Measurements from ENCODE around the gene AP3D1. TPM values are rescaled to one million over a fixed set of nuclear protein-coding genes. Genes with fewer than 3 reads are reported as not detected.

AP3D1 gene
- total and polyA plus RNA-seq, 2 donors (not counting 3 experiments of a cell fraction or from before 2014, with no cell fraction given) = 130 to 137 TPM

GRCh38 chr19:2136796-2137195 is 14.6 kb downstream of the AP3D1 start:
- CTCF ChIA-PET = interaction anchor here (1.1 kb wide), 1 partner anchor 9 kb away, joined by 3 read pairs; no protein-coding TSS in a partner anchor
- Histone ChIP-seq H3K9ac (replicated peaks; ENCODE audit: extremely low read depth, insufficient read depth, low read length) (no peak overlapping the region), H3K4me1 (ENCODE audit: control insufficient read depth, extremely low read depth, insufficient read depth, low read length) (no peaks in the 10 kb centered on the region), H2AFZ (ENCODE audit: low read depth, low read length) (no peak overlapping the region), H3K9me3 (replicated peaks; ENCODE audit: control insufficient read depth, insufficient read depth, low read length) (no peaks in the 10 kb centered on the region), H3K4me3 (replicated peaks in 1 of 3; ENCODE audit: insufficient read depth in 1 of 3, low read depth in 1 of 3, low read length in 3 of 3) (no peak overlapping the region), H3K79me2 (ENCODE audit: control insufficient read depth, insufficient read depth, low read length) (peaks cover 46% of the 10 kb centered on the region), H3K4me2 (ENCODE audit: insufficient read depth, low read length) (no peak overlapping the region), H3K9me1 (replicated peaks; ENCODE audit: control insufficient read depth, extremely low read depth, insufficient read depth, low read length) (no peaks in the 10 kb centered on the region), H3K27ac (ENCODE audit: insufficient read depth, low read depth, low read length) (no peak overlapping the region), H4K20me1 (replicated peaks; ENCODE audit: control insufficient read depth, extremely low read depth, insufficient read depth, low read length) (no peaks in the 10 kb centered on the region), H3K36me3 (ENCODE audit: control insufficient read depth in 2 of 2, extremely low read depth in 1 of 2, insufficient read depth in 2 of 2, low read length in 2 of 2) (peaks cover 8 to 49% of the 10 kb centered on the region in 2 experiments), H3K27me3 (ENCODE audit: control insufficient read depth in 2 of 2, insufficient read depth in 2 of 2, low read length in 2 of 2) (no peaks in the 10 kb centered on the region)
- no peak for DNase-seq (ENCODE audit: low read depth, low spot score)
- no peak for FAIRE-seq
- dilution Hi-C loops (cut with MboI; ENCODE audit: extremely low pct_ligation_motif_present, low sequenced_read_pairs) = no loop called here
- POLR2A ChIA-PET = no interaction called here
- TF ChIP-seq GATA2 (IDR thresholded peaks at IDR 0.05; ENCODE audit: insufficient read depth, insufficient read length, low read depth, low read length) (no peak), JUN (IDR thresholded peaks at IDR 0.05; ENCODE audit: borderline replicate concordance, insufficient read depth, insufficient read length, low read depth) (no peak), POLR2AphosphoS5 (IDR thresholded peaks at IDR 0.05; ENCODE audit: insufficient read depth, low read depth, low read length) (no peak), EZH2 (IDR thresholded peaks at IDR 0.05; ENCODE audit: borderline replicate concordance, low read depth, low read length, severe bottlenecking) (no peak), FOS (IDR thresholded peaks at IDR 0.05; ENCODE audit: borderline replicate concordance, insufficient read depth, low read length) (no peak)
- TF ChIP-seq, protein P1, sequence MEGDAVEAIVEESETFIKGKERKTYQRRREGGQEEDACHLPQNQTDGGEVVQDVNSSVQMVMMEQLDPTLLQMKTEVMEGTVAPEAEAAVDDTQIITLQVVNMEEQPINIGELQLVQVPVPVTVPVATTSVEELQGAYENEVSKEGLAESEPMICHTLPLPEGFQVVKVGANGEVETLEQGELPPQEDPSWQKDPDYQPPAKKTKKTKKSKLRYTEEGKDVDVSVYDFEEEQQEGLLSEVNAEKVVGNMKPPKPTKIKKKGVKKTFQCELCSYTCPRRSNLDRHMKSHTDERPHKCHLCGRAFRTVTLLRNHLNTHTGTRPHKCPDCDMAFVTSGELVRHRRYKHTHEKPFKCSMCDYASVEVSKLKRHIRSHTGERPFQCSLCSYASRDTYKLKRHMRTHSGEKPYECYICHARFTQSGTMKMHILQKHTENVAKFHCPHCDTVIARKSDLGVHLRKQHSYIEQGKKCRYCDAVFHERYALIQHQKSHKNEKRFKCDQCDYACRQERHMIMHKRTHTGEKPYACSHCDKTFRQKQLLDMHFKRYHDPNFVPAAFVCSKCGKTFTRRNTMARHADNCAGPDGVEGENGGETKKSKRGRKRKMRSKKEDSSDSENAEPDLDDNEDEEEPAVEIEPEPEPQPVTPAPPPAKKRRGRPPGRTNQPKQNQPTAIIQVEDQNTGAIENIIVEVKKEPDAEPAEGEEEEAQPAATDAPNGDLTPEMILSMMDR (IDR thresholded peaks at IDR 0.05; ENCODE audit: extremely low read depth in 1 of 2, insufficient read depth in 1 of 2, low read depth in 1 of 2, low read length in 2 of 2) = no peak
- TF ChIP-seq, protein P2, sequence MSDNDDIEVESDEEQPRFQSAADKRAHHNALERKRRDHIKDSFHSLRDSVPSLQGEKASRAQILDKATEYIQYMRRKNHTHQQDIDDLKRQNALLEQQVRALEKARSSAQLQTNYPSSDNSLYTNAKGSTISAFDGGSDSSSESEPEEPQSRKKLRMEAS (IDR thresholded peaks at IDR 0.05; ENCODE audit: insufficient read depth, insufficient read length) = no peak
- no TSS peak for BruUV-seq (replicated peaks)
- intact Hi-C loops (cut with micrococcal nuclease) = no loop called here

Measured in endothelial cell of umbilical vein (primary cell).